Body of pancreas (tissue), 4 donors: ENCODE data around the gene ARID4B. TPM values are rescaled to one million over a fixed set of nuclear protein-coding genes. Genes with fewer than 3 reads are reported as not detected.
A peak's percentile ranks its signal among the peaks of the same experiment; 100 is the strongest.
"Not testable (repeated sequence)": the region's sequence is repeated elsewhere in the genome, so short reads cannot be mapped to it uniquely, and the experiment has no call there.

Experiments used
- ATAC-seq: fragments of 150-250 bp; one replicate; pipeline ENCODE4 v1.9.1; 2016
- DNase-seq, 4 donors: peaks; one replicate each; pipeline ENCODE4 v3.0.0-alpha.2; 2019
- H3K27ac ChIP-seq, 4 donors: fragments of 200-600 bp; sonication (generic); 1 replicate in 3 of 4; 2 replicates in 1 of 4; pipeline versions ENCODE4 v1.5.1 to v1.6.1; 2016 to 2019; ENCODE audit warnings: mild to moderate bottlenecking in 1 of 4, mixed read lengths in 1 of 4, moderate library complexity in 1 of 4
- H3K27me3 ChIP-seq, 2 donors: fragments of 200-600 bp; sonication (generic); one replicate each; pipeline ENCODE4 v1.6.0; 2016; ENCODE audit warnings: mild to moderate bottlenecking in 1 of 2
- H3K36me3 ChIP-seq, 2 donors: fragments of 200-600 bp; sonication (generic); replicated peaks in 1 of 2; 2 replicates each; pipeline ENCODE4 v1.5.1; 2016; ENCODE audit warnings: low read depth in 2 of 2; ENCODE audit not compliant: insufficient read depth in 1 of 2
- H3K4me1 ChIP-seq: fragments of 200-600 bp; sonication (generic); one replicate; pipeline ENCODE4 v1.6.0; 2016
- H3K4me3 ChIP-seq, 2 donors: fragments of 200-600 bp; sonication (generic); 1 replicate in 1 of 2; 2 replicates in 1 of 2; pipeline ENCODE4 v1.5.1; 2016 to 2019
- H3K9me3 ChIP-seq, 3 donors: fragments of 200-600 bp; sonication (generic); 1 replicate in 2 of 3; 2 replicates in 1 of 3; pipeline ENCODE4 v1.5.1; 2016
- CTCF ChIP-seq, 7 experiments: fragments of 450-650 bp in 4 of 7; fragments of 200-600 bp in 3 of 7; sonication (generic) in 3 of 7; IDR thresholded peaks; one replicate each; pipeline ENCODE4 v1.5.1; 2016 to 2019; ENCODE audit warnings: antibody characterized with exemption in 7 of 7
- POLR2A ChIP-seq, 3 donors: fragments of 450-650 bp; IDR thresholded peaks; one replicate each; pipeline ENCODE4 v1.6.1; 2016; ENCODE audit warnings: antibody characterized with exemption in 3 of 3, mild to moderate bottlenecking in 2 of 3
- WGBS, 2 donors: methylation state at CpG; one replicate each; pipeline ENCODE4 v1.1.5; 2017; 5-methylcytosine and 5-hydroxymethylcytosine counted together
- intact Hi-C: fragments of 100-400 bp; cut with DNase I; formaldehyde crosslinking; loops from one replicate; pipeline ENCODE4 v1.15.1; 2023
- total RNA-seq, 2 donors: library from RNA; depleted of rRNA; stranded (reverse); fragments of >200 nt; gene quantifications; one replicate each; pipeline ENCODE4 v1.1.0, GENCODE V29; 2016

The ARID4B gene
- total RNA-seq, 2 donors from 2014 or later: 27.7 to 35.3 TPM

- no peak for ATAC-seq
These were observed 124.6 kb downstream of the ARID4B start for GRCh38 chr1:235203428-235203827.

GRCh38 chr1:235202447-235202846, 125.5 kb downstream of the ARID4B start:
- H3K27ac ChIP-seq, DNase-seq, ATAC-seq, H3K36me3 ChIP-seq, intact Hi-C loops, H3K4me3 ChIP-seq, H3K9me3 ChIP-seq, H3K4me1 ChIP-seq, H3K27me3 ChIP-seq: not testable (repeated sequence)
- WGBS, 2 donors: 93 to 98% methylated on average over 5 of the region's 5 CpGs

More at GRCh38 chr1:235203428-235203827, 124.6 kb downstream of the ARID4B start:
- H3K27me3 ChIP-seq: no peaks in the 10 kb centered on the region
- no peaks in the 10 kb centered on the region for H3K9me3 ChIP-seq
- no peak for TF ChIP-seq CTCF (IDR thresholded peaks at IDR 0.05)
- H3K27ac ChIP-seq: no peak overlapping the region
- H3K4me3 ChIP-seq: no peak overlapping the region
- no peaks in the 10 kb centered on the region for H3K4me1 ChIP-seq
- peaks cover 0 to 4% of the 10 kb centered on the region in 2 donors for H3K36me3 ChIP-seq
- intact Hi-C loops: no loop called here
- DNase-seq: no peak
- WGBS, 2 donors: 91 to 92% methylated on average over 1 of the region's 1 CpG

- WGBS, 2 donors: 44 to 51% methylated on average over 6 of the region's 6 CpGs
- TF ChIP-seq POLR2A (IDR thresholded peaks at IDR 0.05) (no peak), CTCF (IDR thresholded peaks at IDR 0.05) (peak in 4 of 7 experiments; percentile 20 to 43 (median 36))
- H3K4me1 ChIP-seq: no peaks in the 10 kb centered on the region
- no peaks in the 10 kb centered on the region for H3K9me3 ChIP-seq
- no peak for ATAC-seq
- H3K27me3 ChIP-seq: no peaks in the 10 kb centered on the region
- no peak overlapping the region for H3K4me3 ChIP-seq
- peaks cover 0 to 2% of the 10 kb centered on the region in 2 donors for H3K36me3 ChIP-seq
- intact Hi-C loops: no loop called here
- DNase-seq: no peak
- no peak overlapping the region for H3K27ac ChIP-seq
These were observed 128.5 kb downstream of the ARID4B start for GRCh38 chr1:235199441-235199840.

DNA sequence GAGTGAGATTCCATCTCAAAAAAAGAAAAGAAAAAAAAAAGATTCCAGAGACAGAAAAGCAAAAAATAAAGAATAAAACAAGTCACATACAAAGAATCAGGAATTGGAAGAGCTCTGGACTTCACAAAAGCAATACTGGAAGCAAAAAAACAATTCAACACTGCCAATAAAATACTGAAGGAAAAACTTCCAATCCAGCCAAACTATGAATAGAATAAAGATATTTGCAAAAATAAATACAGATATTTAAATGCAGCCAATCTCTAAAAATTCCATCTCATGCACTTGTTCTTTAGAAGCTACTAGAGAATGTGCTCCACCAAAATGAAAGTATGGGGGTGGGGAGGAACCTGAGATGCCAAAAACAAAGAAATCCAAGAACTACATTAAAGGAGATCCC, 137.5 kb downstream of the ARID4B start:
- Histone ChIP-seq H3K4me3 (no peak overlapping the region), H3K36me3 (peaks cover 0 to 7% of the 10 kb centered on the region in 2 donors), H3K27me3 (no peaks in the 10 kb centered on the region), H3K27ac (no peak overlapping the region), H3K4me1 (peaks cover 6% of the 10 kb centered on the region), H3K9me3 (no peaks in the 10 kb centered on the region)
- DNase-seq: no peak
- intact Hi-C loops: no loop called here
- TF ChIP-seq CTCF (IDR thresholded peaks at IDR 0.05): no peak
- TF ChIP-seq POLR2A (IDR thresholded peaks at IDR 0.05): no peak
- no peak for ATAC-seq

- Histone ChIP-seq H3K9me3 (no peaks in the 10 kb centered on the region), H3K4me1 (peaks cover 6% of the 10 kb centered on the region), H3K36me3 (peaks cover 0 to 5% of the 10 kb centered on the region in 2 donors), H3K27ac (no peak overlapping the region), H3K27me3 (no peaks in the 10 kb centered on the region), H3K4me3 (no peak overlapping the region)
- no peak for DNase-seq
- intact Hi-C loops: no loop called here
- no peak for TF ChIP-seq POLR2A (IDR thresholded peaks at IDR 0.05)
- no peak for ATAC-seq
- 86 to 90% methylated on average over 4 of the region's 4 CpGs for WGBS, 2 donors
These were observed 140.7 kb downstream of the ARID4B start for GRCh38 chr1:235187316-235187715.

DNA sequence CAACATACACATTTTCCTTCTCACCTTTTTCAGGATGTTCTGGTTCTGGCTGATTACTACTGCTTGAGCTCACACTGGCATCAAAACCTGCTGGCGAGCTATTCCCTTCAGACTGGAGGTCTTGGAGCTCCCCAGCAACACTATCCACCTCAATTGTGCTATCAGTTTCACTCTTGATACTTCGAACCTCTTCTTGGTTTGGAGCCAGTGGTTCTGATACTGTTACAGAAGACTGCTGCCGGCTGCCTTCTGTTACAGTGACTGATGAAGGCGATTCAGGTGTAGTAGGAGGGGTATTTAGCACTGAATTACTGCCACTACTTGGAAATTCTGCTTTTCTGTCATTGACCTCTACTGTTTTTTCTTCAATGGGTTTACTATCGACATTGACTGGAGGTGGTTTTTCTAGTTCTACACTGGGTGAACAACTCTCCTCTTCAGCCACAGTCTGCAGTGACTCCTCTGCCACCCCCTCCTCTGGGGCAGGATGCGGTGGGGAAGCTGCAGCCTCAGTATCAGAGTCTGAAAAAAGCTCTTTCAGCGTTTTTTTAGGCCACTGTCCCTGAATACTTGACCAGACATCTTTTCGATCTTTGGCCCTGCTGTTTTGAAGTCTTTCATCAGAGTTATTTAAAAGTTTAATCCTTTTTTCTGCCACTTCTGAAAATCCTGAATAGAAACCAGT, 146.3 kb downstream of the ARID4B start:
- TF ChIP-seq POLR2A (IDR thresholded peaks at IDR 0.05): no peak
- TF ChIP-seq CTCF (IDR thresholded peaks at IDR 0.05): no peak
- WGBS, 2 donors: 73 to 78% methylated on average over 7 to 8 of the region's 8 CpGs
- Histone ChIP-seq H3K36me3 (peaks cover 0 to 12% of the 10 kb centered on the region in 2 donors), H3K4me3 (no peak overlapping the region), H3K27me3 (no peaks in the 10 kb centered on the region), H3K9me3 (no peaks in the 10 kb centered on the region), H3K4me1 (no peaks in the 10 kb centered on the region), H3K27ac (no peak overlapping the region)
- DNase-seq (no peak), ATAC-seq (no peak)
- intact Hi-C loops: no loop called here
